Thoracic aorta (tissue), 2 donors: ENCODE data around the gene TBL1X. TPM values are rescaled to one million over a fixed set of nuclear protein-coding genes. Genes with fewer than 3 reads are reported as not detected.

Experiments used
- ATAC-seq: fragments of 150-250 bp; one replicate; pipeline ENCODE4 v1.8.0; 2017; ENCODE audit warnings: low read depth; ENCODE audit not compliant: insufficient number of reproducible peaks, low FRiP score
- DNase-seq: peaks from one replicate; pipeline ENCODE4 v3.0.0-alpha.2; 2020; ENCODE audit warnings: low spot score
- H3K27ac ChIP-seq, 2 donors: fragments of 200-600 bp; sonication (generic); 1 replicate in 1 of 2; 2 replicates in 1 of 2; pipeline ENCODE4 v1.5.1; 2016; ENCODE audit warnings: mild to moderate bottlenecking in 2 of 2, moderate library complexity in 2 of 2
- H3K27me3 ChIP-seq: fragments of 200-600 bp; sonication (generic); replicated peaks from 2 replicates; pipeline ENCODE4 v1.6.0; 2016; ENCODE audit warnings: mild to moderate bottlenecking; ENCODE audit not compliant: insufficient read depth
- H3K36me3 ChIP-seq: fragments of 200-600 bp; sonication (generic); one replicate; pipeline ENCODE4 v1.5.1; 2016
- H3K4me1 ChIP-seq, 2 donors: fragments of 200-600 bp; sonication (generic); 1 replicate in 1 of 2; 2 replicates in 1 of 2; pipeline versions ENCODE4 v1.5.1 to v1.6.0; 2016; ENCODE audit warnings: low read depth in 2 of 2, mild to moderate bottlenecking in 1 of 2; ENCODE audit not compliant: control insufficient read depth in 1 of 2
- H3K4me3 ChIP-seq: fragments of 200-600 bp; sonication (generic); 2 replicates; pipeline ENCODE4 v1.5.1; 2016; ENCODE audit warnings: mild to moderate bottlenecking
- H3K9me3 ChIP-seq: fragments of 200-600 bp; sonication (generic); 2 replicates; pipeline ENCODE4 v1.5.1; 2016
- total RNA-seq, 2 donors: library from RNA; depleted of rRNA; stranded (reverse); fragments of >200 nt; gene quantifications; one replicate each; pipeline versions ENCODE4 v1.1.0 to v1.2.3, GENCODE V29; 2016
- TF ChIP-seq, protein P1 (sequence below): fragments of 200-600 bp; sonication (generic); IDR thresholded peaks from one replicate; pipeline ENCODE4 v1.5.1; 2019; ENCODE audit warnings: antibody characterized with exemption

TBL1X gene
- total RNA-seq, 2 donors from 2014 or later: 37.9 to 39.7 TPM

DNA sequence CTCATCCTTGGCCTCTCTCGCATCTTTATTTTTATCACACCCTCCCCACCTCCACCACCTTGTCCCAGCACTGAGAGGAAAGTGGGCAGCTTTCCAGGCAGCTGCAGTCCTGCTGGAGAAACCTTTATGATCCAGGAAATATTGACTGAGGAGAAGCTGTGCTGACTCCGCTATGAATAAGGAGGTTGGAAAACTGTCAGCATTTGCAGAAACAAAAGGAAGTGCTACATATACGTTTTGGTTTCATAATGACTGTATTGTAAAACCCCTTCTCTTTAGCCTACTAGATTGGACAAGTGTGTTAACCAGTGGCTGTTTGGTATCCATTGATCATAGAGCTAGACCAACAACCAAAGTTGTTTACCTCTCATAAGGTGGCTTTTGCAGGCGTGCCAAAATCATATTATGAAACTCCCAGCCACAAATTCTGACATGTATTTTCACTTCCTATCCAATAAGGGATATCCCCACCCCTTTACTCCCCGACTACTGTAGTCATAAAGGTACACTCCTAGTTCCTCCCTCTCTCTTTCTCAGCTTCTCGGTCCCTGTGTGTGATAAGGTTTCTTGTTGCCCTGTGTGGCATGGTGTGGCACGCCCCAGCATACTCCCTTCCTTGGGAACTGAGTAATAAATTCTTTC lies 212.4 kb downstream of the TBL1X start:
- no peak overlapping the region for H3K4me3 ChIP-seq
- no peaks in the 10 kb centered on the region for H3K27me3 ChIP-seq
- H3K36me3 ChIP-seq: peaks cover 3% of the 10 kb centered on the region
- DNase-seq (no peak), ATAC-seq (no peak)
- TF ChIP-seq, protein P1, sequence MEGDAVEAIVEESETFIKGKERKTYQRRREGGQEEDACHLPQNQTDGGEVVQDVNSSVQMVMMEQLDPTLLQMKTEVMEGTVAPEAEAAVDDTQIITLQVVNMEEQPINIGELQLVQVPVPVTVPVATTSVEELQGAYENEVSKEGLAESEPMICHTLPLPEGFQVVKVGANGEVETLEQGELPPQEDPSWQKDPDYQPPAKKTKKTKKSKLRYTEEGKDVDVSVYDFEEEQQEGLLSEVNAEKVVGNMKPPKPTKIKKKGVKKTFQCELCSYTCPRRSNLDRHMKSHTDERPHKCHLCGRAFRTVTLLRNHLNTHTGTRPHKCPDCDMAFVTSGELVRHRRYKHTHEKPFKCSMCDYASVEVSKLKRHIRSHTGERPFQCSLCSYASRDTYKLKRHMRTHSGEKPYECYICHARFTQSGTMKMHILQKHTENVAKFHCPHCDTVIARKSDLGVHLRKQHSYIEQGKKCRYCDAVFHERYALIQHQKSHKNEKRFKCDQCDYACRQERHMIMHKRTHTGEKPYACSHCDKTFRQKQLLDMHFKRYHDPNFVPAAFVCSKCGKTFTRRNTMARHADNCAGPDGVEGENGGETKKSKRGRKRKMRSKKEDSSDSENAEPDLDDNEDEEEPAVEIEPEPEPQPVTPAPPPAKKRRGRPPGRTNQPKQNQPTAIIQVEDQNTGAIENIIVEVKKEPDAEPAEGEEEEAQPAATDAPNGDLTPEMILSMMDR: no peak
- peak overlapping the region in 1 of 2 donors; percentile 26 for H3K27ac ChIP-seq
- H3K9me3 ChIP-seq: no peaks in the 10 kb centered on the region
- no peaks in the 10 kb centered on the region for H3K4me1 ChIP-seq

- Histone ChIP-seq H3K27ac (no peak overlapping the region), H3K36me3 (peaks cover 3% of the 10 kb centered on the region), H3K27me3 (no peaks in the 10 kb centered on the region), H3K9me3 (no peaks in the 10 kb centered on the region), H3K4me1 (no peaks in the 10 kb centered on the region), H3K4me3 (no peak overlapping the region)
- TF ChIP-seq, protein P1: no peak
- no peak for ATAC-seq
- no peak for DNase-seq
These were observed 213.5 kb downstream of the TBL1X start for GRCh38 chrX:9678215-9678965.

DNA sequence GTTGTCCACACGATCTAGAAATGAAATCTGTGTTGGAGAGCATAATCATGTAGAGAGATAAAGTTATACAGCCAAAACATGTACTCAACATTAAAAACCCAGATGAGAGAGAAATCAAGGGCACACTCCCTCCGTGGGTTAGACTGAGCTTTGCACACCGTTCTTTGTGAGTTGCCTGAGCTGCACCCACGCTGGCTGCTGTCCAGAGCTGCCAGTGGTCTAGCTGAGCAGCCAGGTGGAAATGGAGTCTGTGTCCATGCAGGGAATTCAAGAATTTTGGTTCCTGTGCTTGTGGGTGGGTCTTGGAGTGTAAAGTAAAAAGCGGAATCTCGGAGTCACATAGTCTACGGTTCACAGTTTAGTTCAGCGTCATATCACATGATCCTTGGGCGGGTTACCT lies 216.2 kb downstream of the TBL1X start:
- H3K27ac ChIP-seq: no peak overlapping the region
- DNase-seq: no peak
- TF ChIP-seq, protein P1: no peak
- no peaks in the 10 kb centered on the region for H3K4me1 ChIP-seq
- no peaks in the 10 kb centered on the region for H3K9me3 ChIP-seq
- no peaks in the 10 kb centered on the region for H3K27me3 ChIP-seq
- ATAC-seq: no peak
- no peak overlapping the region for H3K4me3 ChIP-seq
- H3K36me3 ChIP-seq: peaks cover 3% of the 10 kb centered on the region

- Histone ChIP-seq H3K9me3 (no peaks in the 10 kb centered on the region), H3K27me3 (no peaks in the 10 kb centered on the region), H3K4me3 (no peak overlapping the region), H3K36me3 (peaks cover 3% of the 10 kb centered on the region), H3K27ac (no peak overlapping the region), H3K4me1 (no peaks in the 10 kb centered on the region)
- TF ChIP-seq, protein P1: no peak
- ATAC-seq (no peak), DNase-seq (no peak)
These were observed 216.6 kb downstream of the TBL1X start for GRCh38 chrX:9681422-9681821.

DNA sequence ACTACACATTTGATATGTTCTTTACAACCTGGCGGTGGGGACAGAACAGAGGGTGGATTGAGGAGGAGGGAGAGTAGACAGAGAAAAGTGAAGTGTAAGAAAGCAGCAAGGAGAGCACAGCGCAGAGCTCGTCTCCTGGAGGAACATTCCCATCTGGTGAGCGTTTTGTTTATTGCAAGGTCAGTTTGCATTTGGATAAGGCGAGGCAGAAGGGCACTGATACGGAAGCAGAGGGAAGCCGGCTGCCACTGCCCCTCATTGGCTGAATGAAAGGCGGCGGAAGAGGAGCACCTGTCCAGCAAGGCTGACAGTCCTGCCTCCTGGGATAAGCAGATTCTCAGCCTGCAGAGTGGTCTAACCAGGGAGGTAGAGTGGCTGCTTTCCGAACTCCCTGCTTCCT lies 217.6 kb downstream of the TBL1X start:
- no peaks in the 10 kb centered on the region for H3K9me3 ChIP-seq
- H3K4me1 ChIP-seq: no peaks in the 10 kb centered on the region
- ATAC-seq (no peak), DNase-seq (no peak)
- no peak overlapping the region for H3K4me3 ChIP-seq
- no peak overlapping the region for H3K27ac ChIP-seq
- peaks cover 3% of the 10 kb centered on the region for H3K36me3 ChIP-seq
- H3K27me3 ChIP-seq: no peaks in the 10 kb centered on the region
- TF ChIP-seq, protein P1: no peak
